Neutrophil (primary cell): Measurements from ENCODE around the gene TM4SF18.

Source experiments
- H3K27ac ChIP-seq: fragments of 200-600 bp; sonication (generic); 2 replicates; pipeline ENCODE4 v1.5.1; 2016; ENCODE audit warnings: mild to moderate bottlenecking, moderate library complexity
- H3K27me3 ChIP-seq: fragments of 200-600 bp; sonication (generic); 2 replicates; pipeline ENCODE4 v1.6.0; 2016; ENCODE audit warnings: mild to moderate bottlenecking
- H3K36me3 ChIP-seq: fragments of 200-600 bp; sonication (generic); 2 replicates; pipeline ENCODE4 v1.5.1; 2017
- H3K4me1 ChIP-seq, 2 experiments: fragments of 200-600 bp in 1 of 2; sonication (generic) in 1 of 2; 1 replicate in 1 of 2; 2 replicates in 1 of 2; pipeline versions ENCODE4 v1.5.1 to v1.6.1; 2013 to 2016; ENCODE audit warnings: low read depth in 1 of 2, low read length in 1 of 2, mild to moderate bottlenecking in 1 of 2, moderate library complexity in 1 of 2; ENCODE audit not compliant: control insufficient read depth in 1 of 2, insufficient read depth in 1 of 2
- H3K4me3 ChIP-seq, 2 experiments: fragments of 200-600 bp in 1 of 2; sonication (generic) in 1 of 2; 1 replicate in 1 of 2; 2 replicates in 1 of 2; pipeline ENCODE4 v1.5.1; 2013 to 2016; ENCODE audit warnings: low read depth in 1 of 2, low read length in 1 of 2, mild to moderate bottlenecking in 1 of 2, moderate library complexity in 1 of 2
- H3K9me3 ChIP-seq: fragments of 200-600 bp; sonication (generic); 2 replicates; pipeline ENCODE4 v1.5.1; 2016
- TF ChIP-seq, protein P1 (sequence below): fragments of 200-600 bp; sonication (generic); IDR thresholded peaks from 2 replicates; pipeline ENCODE4 v1.5.1; 2016; ENCODE audit warnings: antibody characterized with exemption

Gene TM4SF18

DNA sequence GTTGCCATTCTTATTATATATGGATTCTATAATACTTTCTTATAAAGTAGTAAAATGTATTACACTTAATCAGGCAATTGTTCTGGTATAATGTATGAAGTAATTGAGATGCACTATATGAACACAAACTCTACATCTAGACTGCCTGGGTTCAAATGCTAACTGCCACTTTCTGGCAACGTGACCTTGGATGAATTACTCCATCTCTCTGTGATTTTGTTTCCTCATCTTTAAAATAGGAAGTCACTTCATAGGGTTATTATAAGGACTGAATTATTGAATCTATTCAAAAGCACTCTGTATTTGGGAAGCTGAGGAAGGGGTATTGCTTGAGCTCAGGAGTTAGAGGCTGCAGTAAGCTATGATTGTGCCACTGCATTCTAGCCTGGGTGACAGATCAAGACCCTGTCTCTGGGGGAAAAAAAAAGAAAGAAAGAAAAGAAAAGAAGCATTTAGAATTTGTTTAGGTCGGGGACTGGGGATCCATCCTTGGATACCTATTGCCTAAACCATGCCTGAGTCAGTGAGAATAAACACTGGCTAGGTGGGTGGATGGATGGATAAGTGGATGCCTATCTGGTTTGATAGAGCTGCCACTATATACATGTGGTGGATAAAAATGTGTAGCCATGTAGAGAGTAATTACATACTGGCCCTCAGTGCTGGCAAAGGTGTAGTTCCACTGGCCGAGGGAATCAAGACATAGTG is 41.5 kb upstream of the TM4SF18 start:
- Histone ChIP-seq H3K27me3 (peaks cover 34% of the 10 kb centered on the region), H3K9me3 (no peaks in the 10 kb centered on the region), H3K4me3 (no peak overlapping the region), H3K4me1 (peaks cover 6% of the 10 kb centered on the region in 2 experiments), H3K27ac (no peak overlapping the region), H3K36me3 (no peaks in the 10 kb centered on the region)
- TF ChIP-seq, protein P1, sequence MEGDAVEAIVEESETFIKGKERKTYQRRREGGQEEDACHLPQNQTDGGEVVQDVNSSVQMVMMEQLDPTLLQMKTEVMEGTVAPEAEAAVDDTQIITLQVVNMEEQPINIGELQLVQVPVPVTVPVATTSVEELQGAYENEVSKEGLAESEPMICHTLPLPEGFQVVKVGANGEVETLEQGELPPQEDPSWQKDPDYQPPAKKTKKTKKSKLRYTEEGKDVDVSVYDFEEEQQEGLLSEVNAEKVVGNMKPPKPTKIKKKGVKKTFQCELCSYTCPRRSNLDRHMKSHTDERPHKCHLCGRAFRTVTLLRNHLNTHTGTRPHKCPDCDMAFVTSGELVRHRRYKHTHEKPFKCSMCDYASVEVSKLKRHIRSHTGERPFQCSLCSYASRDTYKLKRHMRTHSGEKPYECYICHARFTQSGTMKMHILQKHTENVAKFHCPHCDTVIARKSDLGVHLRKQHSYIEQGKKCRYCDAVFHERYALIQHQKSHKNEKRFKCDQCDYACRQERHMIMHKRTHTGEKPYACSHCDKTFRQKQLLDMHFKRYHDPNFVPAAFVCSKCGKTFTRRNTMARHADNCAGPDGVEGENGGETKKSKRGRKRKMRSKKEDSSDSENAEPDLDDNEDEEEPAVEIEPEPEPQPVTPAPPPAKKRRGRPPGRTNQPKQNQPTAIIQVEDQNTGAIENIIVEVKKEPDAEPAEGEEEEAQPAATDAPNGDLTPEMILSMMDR = no peak

DNA sequence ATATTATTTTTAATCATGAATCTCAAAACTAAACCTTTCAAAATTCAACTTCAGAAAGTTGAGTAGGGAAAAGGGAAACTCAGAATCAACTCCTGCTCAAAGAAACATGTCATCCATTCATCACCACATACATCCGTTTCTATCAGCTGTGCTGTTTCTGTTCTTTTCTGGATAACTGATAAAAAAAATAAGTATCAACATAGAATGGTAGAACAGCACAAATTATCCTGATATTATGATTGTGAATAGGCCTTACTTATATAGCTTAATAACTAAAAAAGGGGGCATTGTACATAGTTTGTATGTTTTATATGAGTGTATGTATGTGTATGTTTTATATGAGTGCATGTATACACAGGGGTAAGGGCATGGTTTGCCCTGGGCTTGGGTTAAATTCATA is 41.0 kb upstream of the TM4SF18 start:
- Histone ChIP-seq H3K4me1 (peaks cover 6% of the 10 kb centered on the region in 2 experiments), H3K9me3 (no peaks in the 10 kb centered on the region), H3K36me3 (no peaks in the 10 kb centered on the region), H3K4me3 (no peak overlapping the region), H3K27ac (no peak overlapping the region), H3K27me3 (peaks cover 34% of the 10 kb centered on the region)
- TF ChIP-seq, protein P1 = no peak

DNA sequence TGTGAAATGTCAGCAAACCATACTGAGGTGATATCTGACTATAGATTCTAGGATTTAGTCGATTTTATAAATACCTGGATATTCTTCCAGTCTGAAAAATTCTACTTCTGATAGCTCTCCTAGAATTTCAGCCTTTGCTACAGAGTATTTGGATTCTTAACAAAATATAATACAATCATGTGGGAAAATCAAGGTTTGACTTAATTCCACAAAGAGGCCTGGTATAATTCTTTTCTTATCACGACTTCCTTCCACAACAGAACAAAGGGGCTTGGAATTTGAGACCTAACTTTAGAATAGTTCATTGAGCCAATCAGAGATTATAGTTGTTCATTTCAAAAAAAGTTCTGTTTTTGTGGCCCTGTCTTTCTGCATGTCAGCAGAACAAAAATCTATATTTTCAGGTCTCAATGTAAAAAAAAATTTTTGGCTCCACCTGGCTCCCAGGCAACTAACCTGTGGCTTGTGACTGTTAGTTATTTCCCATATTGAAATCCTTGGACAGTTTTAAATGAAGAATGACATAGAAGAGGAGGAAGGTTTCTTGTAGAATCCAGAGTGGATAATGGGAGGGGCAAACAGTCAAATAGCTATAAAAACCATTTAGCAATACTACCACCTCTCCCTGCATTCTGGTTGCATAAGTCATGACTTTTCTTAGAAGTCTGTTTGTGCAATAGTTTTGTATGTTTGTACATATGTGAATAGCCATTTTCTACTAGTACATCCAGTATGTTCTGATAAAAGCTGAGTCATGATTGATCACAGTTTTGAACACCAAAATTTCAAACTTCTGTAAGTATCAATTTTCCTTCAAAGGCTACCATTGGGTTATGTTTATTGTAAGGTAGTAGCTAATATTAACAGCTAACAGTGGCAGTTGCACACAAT is 40.0 kb upstream of the TM4SF18 start:
- peaks cover 6% of the 10 kb centered on the region in 2 experiments for H3K4me1 ChIP-seq
- H3K36me3 ChIP-seq = no peaks in the 10 kb centered on the region
- H3K27me3 ChIP-seq = peaks cover 31% of the 10 kb centered on the region
- TF ChIP-seq, protein P1 = no peak
- H3K4me3 ChIP-seq = no peak overlapping the region
- H3K27ac ChIP-seq = no peak overlapping the region
- H3K9me3 ChIP-seq = no peaks in the 10 kb centered on the region

DNA sequence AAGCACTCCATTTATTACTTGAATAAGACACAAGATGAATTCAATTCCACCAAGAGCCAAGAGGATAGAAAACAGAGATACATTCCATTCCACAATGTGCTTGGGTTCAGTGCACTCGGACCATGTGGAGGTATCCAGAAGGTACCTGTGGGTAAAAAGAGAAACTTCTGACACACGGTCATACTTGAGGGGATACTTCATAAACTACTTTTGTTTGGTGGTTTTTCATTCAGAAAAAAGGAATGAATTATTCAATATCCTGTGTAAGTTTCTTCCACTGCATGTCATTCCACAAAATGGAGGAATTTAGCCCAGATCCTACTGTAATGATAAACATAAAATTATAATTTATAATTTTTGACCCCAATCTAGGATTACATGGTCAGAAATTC is 38.3 kb upstream of the TM4SF18 start:
- Histone ChIP-seq H3K36me3 (no peaks in the 10 kb centered on the region), H3K27me3 (peaks cover 15% of the 10 kb centered on the region), H3K4me1 (peaks cover 6% of the 10 kb centered on the region in 2 experiments), H3K4me3 (no peak overlapping the region), H3K9me3 (no peaks in the 10 kb centered on the region), H3K27ac (no peak overlapping the region)
- TF ChIP-seq, protein P1 = no peak

DNA sequence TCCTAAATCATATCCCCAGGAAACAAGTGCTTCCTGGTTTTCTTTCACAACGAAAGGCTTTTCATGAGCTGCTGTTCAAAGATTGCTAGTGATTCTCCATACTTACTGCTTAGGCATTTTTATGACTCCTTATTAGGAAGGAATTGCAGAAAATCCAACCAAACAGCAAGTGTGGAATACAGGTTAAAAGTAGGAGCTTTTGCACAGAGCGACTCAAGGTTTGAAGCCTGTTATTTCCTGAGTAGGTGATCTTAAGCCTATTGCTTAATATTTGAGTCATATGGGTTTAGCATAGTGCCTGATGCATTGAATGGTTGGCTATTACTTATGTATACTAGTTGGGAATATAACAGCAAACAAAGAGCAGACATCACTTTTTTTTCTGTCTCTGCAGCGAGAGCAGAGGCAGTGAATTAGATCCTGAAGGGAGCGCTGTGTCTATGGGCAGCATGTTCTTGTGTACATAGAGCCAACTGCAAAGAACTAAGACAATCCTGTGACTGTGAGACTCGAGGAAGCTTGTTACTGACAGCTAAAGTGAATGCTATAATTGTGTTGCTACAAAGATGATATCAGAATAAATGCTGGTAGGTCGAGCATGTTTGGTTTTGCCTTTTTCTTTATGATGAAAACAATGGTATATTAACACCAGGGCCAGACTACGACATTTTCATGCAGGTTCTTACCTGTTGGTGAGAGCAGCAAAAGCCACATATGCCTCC is 37.7 kb upstream of the TM4SF18 start:
- Histone ChIP-seq H3K36me3 (no peaks in the 10 kb centered on the region), H3K4me3 (no peak overlapping the region)

More for the DNA sequence above, 37.7 kb upstream of the TM4SF18 start:
- Histone ChIP-seq H3K27me3 (peaks cover 10% of the 10 kb centered on the region), H3K27ac (no peak overlapping the region), H3K9me3 (no peaks in the 10 kb centered on the region), H3K4me1 (peaks cover 6% of the 10 kb centered on the region in 2 experiments)
- TF ChIP-seq, protein P1 = no peak
